Transverse colon (tissue), 3 donors: ENCODE results near the gene RTTN.

Experiments used
- CTCF ChIP-seq, 5 experiments: fragments of 200-600 bp in 3 of 5; fragments of 450-650 bp in 2 of 5; sonication (generic) in 3 of 5; IDR thresholded peaks; 1 replicate in 2 of 5; 2 replicates in 3 of 5; pipeline ENCODE4 v1.5.1; 2016 to 2017; ENCODE audit warnings: antibody characterized with exemption in 5 of 5, inconsistent platforms in 3 of 5, mild to moderate bottlenecking in 2 of 5, moderate library complexity in 1 of 5
- EP300 ChIP-seq: sonication (generic); formaldehyde crosslinking; IDR thresholded peaks from one replicate; pipeline ENCODE4 v1.6.1; 2017; ENCODE audit warnings: antibody characterized with exemption, low read depth
- POLR2A ChIP-seq: fragments of 450-650 bp; IDR thresholded peaks from one replicate; pipeline ENCODE4 v1.6.1; 2016; ENCODE audit warnings: antibody characterized with exemption, mild to moderate bottlenecking, moderate library complexity

DNA sequence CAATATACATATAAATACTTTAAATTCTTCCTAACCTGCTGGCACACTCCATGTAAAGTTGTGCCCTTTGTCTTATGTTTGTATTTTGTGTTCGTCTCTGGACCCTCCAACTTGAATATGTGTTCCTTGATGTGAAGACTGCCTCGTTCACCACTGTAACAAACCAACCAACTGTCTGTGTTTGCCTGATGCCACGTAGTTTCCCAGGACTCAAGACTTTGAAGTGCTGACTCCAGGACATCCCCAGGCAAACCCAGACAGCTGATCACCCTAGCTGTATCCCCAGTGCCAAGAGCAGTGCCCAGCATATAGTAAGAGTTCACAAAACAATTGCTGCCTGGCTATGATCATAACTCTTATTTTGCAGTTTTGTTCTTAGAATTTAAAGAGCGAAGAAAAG is 242.3 kb downstream of the RTTN start:
- TF ChIP-seq CTCF (IDR thresholded peaks at IDR 0.05) (no peak), POLR2A (no peak), EP300 (no peak)
